Activated CD4-positive, alpha-beta T cell treated with anti-CD3 and anti-CD28 coated beads, Interleukin-2, amount 50 U/mL, for 4 hours (primary cell): Measurements from ENCODE around the gene TRIM26.
"Not testable (repeated sequence)": the region's sequence is repeated elsewhere in the genome, so short reads cannot be mapped to it uniquely, and the experiment has no call there.

ENCODE experiments used
- DNase-seq, 2 experiments: peaks; one replicate each; pipeline ENCODE4 v3.0.0-alpha.2; 2020

The TRIM26 gene

GRCh38 chr6:30212865-30213666, at the start of gene TRIM26:
TSS of gene TRIM26 (minus strand) at chr6:30213406. CDS start at chr6:30199103, 14,303 bp downstream.
- peak; percentile 94 to 95 for DNase-seq

GRCh38 chr6:30260036-30260504, 46.9 kb upstream of the TRIM26 start:
- DNase-seq, result peak; percentile 46 to 48

GRCh38 chr6:30259140-30260035, 46.2 kb upstream of the TRIM26 start:
- peak; percentile 57 to 60 for DNase-seq

- DNase-seq, result no peak
Observed at GRCh38 chr6:30258204-30258603, 45.0 kb upstream of the TRIM26 start.

- DNase-seq, result not testable (repeated sequence)
Observed at GRCh38 chr6:30252417-30252816, 39.2 kb upstream of the TRIM26 start.

- no peak for DNase-seq
Observed at GRCh38 chr6:30244560-30244959, 31.4 kb upstream of the TRIM26 start.

- peak in 1 of 2 experiments; percentile 15 for DNase-seq
Observed at GRCh38 chr6:30238178-30238795, 25.1 kb upstream of the TRIM26 start.

- no peak for DNase-seq
Observed at GRCh38 chr6:30234356-30234755, 21.1 kb upstream of the TRIM26 start.

- DNase-seq, result no peak
Observed at GRCh38 chr6:30231067-30231466, 17.9 kb upstream of the TRIM26 start.

- DNase-seq, result peak in 1 of 2 experiments; percentile 15
Observed at GRCh38 chr6:30227763-30228487, 14.7 kb upstream of the TRIM26 start.

GRCh38 chr6:30227242-30227722, 14.1 kb upstream of the TRIM26 start:
- no peak for DNase-seq

GRCh38 chr6:30223339-30223738, 10.1 kb upstream of the TRIM26 start:
- DNase-seq, result no peak

GRCh38 chr6:30221956-30222355, 8.8 kb upstream of the TRIM26 start:
- not testable (repeated sequence) for DNase-seq

GRCh38 chr6:30221395-30221794, 8.2 kb upstream of the TRIM26 start:
- not testable (repeated sequence) for DNase-seq

GRCh38 chr6:30219244-30219643, 6.0 kb upstream of the TRIM26 start:
- peak; percentile 28 to 37 for DNase-seq

GRCh38 chr6:30216096-30216495, 2.9 kb upstream of the TRIM26 start:
- DNase-seq, result no peak

- DNase-seq, result no peak
Observed at GRCh38 chr6:30214657-30214982, 1.4 kb upstream of the TRIM26 start.

GRCh38 chr6:30213957-30214656, 901 bp upstream of the TRIM26 start:
- DNase-seq, result peak; percentile 51 to 53

GRCh38 chr6:30213667-30213956, 406 bp upstream of the TRIM26 start:
- no peak for DNase-seq

- DNase-seq, result no peak
Observed at GRCh38 chr6:30211899-30212298, 1.3 kb downstream of the TRIM26 start.

- DNase-seq, result no peak
Observed at GRCh38 chr6:30211306-30211705, 1.9 kb downstream of the TRIM26 start.
